ENCODE results near the gene GRIK3.
"Not testable (repeated sequence)": the region's sequence is repeated elsewhere in the genome, so short reads cannot be mapped to it uniquely, and the experiment has no call there.

The GRIK3 gene

DNA sequence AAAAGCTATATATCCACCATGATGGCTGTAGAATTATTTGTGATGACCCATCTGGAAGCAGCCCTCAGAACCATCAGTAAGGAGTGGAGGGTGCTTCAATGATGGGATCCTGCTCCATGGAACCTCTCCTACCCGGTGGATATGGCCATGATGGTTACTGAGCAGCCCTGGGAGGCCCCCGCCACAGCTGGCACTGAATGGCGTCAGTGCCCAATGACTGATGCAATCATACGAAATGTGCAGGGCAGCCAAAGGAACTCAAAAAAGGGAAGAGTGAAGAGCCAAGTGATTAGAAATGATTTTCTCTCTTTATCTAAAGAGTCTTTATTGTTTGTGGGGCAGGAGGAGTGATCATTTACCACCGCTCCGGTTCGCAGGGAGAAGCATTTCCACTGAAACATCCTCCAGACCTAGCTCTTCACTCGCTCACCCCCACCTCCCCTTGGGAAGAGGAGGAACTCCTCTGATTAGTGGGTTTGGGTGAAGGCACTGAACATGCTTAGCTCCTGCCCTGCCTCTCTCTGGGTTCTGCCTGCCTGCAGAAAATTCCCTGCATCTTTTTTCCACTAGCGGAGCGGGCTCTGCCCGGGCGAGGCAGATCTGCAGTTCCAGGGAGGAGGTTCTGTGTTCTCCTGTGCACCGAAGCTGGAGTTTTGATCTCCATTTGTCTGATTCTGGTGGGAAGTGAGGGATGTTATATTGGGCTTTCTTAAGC lies 260.3 kb downstream of the GRIK3 start:
- DNase-seq (ENCODE audit: low read depth), result no peak
- TF ChIP-seq, protein P1, sequence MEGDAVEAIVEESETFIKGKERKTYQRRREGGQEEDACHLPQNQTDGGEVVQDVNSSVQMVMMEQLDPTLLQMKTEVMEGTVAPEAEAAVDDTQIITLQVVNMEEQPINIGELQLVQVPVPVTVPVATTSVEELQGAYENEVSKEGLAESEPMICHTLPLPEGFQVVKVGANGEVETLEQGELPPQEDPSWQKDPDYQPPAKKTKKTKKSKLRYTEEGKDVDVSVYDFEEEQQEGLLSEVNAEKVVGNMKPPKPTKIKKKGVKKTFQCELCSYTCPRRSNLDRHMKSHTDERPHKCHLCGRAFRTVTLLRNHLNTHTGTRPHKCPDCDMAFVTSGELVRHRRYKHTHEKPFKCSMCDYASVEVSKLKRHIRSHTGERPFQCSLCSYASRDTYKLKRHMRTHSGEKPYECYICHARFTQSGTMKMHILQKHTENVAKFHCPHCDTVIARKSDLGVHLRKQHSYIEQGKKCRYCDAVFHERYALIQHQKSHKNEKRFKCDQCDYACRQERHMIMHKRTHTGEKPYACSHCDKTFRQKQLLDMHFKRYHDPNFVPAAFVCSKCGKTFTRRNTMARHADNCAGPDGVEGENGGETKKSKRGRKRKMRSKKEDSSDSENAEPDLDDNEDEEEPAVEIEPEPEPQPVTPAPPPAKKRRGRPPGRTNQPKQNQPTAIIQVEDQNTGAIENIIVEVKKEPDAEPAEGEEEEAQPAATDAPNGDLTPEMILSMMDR (conservative IDR thresholded peaks at IDR 0.05; ENCODE audit: low read depth, low read length), result no peak
- H3K4me3 ChIP-seq (ENCODE audit: low read depth, low read length), result no peak overlapping the region

DNA sequence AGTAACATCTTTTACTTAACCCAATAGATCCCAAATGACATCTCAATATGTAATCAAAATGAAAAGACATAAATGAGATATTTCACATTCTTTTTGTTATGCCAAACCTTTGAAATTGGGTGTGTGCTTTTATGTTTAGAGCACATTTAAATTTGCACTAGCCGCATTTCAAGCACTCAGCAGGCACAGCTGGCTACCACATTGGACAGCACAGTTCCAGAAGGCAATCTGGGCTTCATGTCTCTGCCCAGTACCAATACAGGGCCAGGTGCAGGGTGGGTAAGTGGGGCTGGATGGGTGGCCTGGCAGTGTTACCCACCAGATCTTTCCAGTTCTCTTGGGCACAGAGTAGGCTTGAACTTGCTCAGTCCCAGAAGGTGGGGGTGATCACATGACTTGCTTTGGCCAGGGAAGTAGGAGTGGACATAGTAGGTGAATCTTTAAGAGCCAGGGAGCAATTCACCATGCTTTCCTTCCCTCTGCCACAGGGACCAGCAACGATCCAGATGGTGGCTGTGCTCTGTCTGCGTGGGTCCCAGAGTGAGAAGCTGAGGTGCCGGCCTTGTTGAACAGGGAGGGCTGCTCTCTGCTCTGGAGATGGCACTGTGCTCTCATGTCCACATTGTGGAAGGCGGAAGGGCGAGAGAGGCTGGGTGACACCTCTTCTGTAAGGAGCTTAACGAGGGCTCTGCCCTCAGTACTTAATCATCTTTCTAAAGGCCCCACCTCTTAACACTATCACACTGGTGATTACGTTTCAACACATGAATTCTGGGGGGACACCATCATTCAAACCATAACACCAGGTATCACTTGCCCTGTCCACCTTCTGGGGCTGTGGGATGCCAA lies 261.4 kb downstream of the GRIK3 start:
- DNase-seq (ENCODE audit: low read depth), result no peak
- TF ChIP-seq, protein P1 (conservative IDR thresholded peaks at IDR 0.05; ENCODE audit: low read depth, low read length), result no peak
- H3K4me3 ChIP-seq (ENCODE audit: low read depth, low read length), result no peak overlapping the region

DNA sequence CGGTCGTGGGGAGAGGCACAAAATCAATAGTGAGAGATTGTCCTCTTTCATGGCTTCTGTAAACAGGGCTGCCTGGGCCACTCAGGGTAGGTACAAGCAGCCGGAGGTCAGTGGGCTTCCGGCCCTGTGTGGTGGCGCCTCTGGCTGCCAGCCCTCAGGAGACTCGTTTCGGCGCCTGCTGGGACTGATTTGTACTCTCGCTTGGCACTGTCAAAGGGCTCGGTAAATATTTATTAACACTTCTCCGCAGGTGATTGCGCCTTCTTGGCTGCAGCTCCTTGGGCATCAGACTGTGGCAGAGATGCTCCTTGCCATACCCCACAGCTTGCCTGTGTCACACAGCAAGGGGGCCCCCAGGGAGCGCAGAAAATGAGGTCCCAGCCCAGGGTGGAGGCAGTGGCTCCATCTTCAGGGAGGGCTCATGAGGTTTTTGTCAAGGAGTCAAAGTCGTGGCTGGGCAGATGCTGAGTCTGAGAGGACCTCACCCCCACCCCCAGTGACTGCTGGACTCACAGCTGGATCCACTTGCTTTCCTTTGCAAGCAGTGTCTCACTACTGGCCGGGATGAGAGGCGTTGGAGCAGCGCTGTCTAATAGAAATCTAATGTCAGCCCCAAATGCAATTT lies 262.5 kb downstream of the GRIK3 start:
- DNase-seq (ENCODE audit: low read depth), result no peak
- TF ChIP-seq, protein P1 (conservative IDR thresholded peaks at IDR 0.05; ENCODE audit: low read depth, low read length), result no peak
- H3K4me3 ChIP-seq (ENCODE audit: low read depth, low read length), result no peak overlapping the region

DNA sequence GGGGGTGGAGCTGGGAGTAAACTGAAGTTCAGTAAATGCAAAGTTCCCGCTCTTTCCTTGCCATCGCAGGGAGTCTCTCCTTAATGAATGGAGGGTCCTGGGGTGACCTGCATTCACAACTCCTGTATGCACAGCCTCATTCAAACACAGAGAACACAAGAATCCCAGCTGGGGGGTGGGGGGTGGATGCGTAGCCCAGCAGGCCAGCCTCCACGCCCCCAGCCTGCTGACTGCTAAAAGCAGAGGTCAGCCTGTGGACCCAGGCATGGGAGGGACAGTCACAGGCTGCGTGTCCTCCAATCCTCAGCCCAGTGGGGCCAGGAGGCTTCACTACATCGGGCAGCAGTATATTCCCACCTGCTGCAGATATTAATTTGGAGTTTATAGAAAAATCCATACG lies 263.1 kb downstream of the GRIK3 start:
- DNase-seq (ENCODE audit: low read depth), result no peak
- H3K4me3 ChIP-seq (ENCODE audit: low read depth, low read length), result no peak overlapping the region
- TF ChIP-seq, protein P1 (conservative IDR thresholded peaks at IDR 0.05; ENCODE audit: low read depth, low read length), result no peak

DNA sequence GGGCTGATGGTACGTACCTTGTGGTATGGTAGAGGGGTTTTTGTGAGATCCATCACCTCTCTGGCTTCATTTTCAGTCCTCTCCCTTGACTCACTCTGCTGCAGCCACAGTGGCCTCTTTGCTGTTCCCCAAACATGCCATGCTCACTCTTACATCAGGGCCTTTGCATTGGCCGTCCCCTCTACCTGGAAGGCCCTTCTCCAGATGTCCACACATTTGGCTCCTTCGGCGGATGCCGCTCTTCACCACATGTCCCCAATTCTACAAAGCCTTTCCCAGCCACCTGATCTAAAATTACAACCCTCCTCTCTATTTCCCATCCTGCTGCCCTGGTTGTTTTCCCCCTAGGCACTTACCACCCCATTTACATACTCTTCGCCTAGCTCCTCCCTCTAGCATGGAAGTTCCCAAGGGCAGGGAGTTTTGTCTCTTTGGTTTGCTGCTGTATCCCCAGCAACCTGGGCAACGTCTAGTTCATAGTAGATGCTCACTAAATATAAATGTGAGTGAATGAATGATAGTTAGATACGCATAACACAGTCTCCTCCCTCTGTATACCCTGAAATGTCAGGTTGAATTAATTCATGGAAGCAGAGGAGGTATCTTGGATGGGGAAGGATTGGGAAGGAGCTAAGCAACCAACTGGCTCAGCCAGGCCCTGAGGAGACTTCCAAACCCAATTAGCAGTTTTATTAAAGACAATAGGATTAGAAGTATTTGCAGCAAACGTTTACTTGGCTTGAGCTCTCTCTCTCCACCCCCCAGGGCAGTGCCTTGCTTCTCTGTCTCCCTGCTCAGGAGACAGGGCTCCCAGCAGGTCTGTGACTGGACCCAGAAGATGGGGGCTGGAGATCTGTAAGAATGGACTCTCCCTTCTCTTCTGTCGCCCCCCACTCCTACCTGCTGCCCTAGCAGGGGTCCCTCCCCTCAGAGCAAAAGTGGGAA lies 264.2 kb downstream of the GRIK3 start:
- no peak for DNase-seq (ENCODE audit: low read depth)
- TF ChIP-seq, protein P1 (conservative IDR thresholded peaks at IDR 0.05; ENCODE audit: low read depth, low read length), result no peak
- no peak overlapping the region for H3K4me3 ChIP-seq (ENCODE audit: low read depth, low read length)

DNA sequence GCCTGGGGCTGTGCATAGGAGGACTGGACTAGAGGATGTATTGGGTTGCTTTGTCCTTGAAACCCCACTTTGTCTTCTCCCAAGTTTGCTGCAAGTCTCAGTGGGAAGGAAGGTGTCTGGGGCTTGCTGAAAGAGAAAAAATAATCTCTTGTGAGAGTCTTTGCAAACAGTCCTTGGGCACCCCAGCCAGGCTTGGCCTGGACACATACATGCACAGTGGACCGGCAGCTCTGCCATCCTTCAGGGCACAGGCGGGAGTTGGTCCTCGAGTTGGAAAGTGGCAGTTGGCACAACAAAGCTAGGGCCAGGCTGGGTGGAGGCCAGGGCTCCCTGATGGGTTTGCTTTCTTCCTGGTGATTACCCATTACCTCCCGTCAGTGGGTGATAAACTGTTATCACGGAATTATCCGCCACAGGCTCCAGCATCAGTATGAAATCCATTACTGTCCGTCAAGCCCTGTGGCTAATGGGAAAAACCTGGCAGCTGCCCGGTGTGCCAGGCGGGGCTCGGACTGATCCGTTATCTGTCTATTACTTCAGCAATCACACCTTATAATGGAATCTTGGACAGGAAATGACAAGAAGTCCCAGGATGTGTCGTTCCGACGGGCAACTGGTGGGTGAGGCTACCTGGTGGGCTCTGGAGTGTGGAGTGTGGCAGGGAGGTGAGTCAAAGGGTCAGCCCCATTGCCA lies 265.7 kb downstream of the GRIK3 start:
- DNase-seq (ENCODE audit: low read depth), result no peak
- H3K4me3 ChIP-seq (ENCODE audit: low read depth, low read length), result no peak overlapping the region
- TF ChIP-seq, protein P1 (conservative IDR thresholded peaks at IDR 0.05; ENCODE audit: low read depth, low read length), result no peak

DNA sequence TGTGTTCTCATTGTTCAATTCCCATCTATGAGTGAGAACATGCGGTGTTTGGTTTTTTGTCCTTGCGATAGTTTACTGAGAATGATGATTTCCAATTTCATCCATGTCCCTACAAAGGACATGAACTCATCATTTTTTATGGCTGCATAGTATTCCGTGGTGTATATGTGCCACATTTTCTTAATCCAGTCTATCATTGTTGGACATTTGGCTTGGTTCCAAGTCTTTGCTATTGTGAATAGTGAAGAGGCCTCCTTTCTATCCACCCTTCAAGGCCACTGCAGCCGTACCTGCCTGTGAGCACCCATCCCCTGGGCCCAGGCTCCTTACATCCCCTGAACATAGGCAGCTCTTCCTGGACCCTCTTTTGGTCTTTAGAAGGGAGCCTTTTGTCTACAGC lies 266.9 kb downstream of the GRIK3 start:
- not testable (repeated sequence) for H3K4me3 ChIP-seq (ENCODE audit: low read depth, low read length); DNase-seq (ENCODE audit: low read depth)

Measured in choroid plexus epithelial cell (primary cell).